Cerebellar cortex (tissue), 1 donor: ENCODE data around the gene CYP2W1.
A peak's percentile ranks its signal among the peaks of the same experiment; 100 is the strongest.

Experiments used
- DNase-seq: peaks from one replicate; pipeline ENCODE4 v3.0.0-alpha.2; 2015; ENCODE audit warnings: low spot score

CYP2W1 gene

DNA sequence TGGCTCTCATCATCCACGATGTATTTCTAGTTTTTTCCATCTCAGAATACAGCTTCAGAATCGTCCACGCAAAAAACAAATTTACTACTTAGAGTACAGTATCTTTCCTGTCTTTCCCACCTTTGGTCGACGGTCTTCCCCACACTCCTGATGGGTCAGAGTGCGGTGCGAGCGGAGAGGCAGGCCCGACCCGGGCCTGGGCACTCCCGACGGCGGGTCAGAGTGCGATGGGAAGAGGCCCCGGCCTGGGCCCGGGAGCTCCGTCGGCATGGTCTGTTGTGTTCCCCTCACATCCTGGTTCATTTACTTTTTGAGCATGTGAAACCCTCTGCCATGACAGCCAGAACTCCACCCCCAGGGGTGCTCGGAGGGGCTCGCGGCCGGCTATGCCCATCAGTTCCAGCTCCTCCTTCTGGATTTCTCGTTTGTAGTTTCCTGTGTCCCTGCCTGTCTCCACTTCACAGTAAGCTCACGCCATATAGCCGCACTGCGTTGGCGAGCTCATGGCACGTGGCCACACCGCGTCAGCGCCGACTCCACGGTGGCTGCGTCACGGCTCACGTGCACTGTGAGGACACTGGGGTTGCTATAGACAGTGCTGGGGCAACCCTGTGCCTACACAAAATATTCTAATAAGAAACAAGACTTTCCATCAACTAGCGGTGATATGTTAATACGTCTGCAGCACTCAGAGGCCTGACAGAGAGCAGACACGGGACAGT is 15.5 kb upstream of the CYP2W1 start:
- no peak for DNase-seq

DNA sequence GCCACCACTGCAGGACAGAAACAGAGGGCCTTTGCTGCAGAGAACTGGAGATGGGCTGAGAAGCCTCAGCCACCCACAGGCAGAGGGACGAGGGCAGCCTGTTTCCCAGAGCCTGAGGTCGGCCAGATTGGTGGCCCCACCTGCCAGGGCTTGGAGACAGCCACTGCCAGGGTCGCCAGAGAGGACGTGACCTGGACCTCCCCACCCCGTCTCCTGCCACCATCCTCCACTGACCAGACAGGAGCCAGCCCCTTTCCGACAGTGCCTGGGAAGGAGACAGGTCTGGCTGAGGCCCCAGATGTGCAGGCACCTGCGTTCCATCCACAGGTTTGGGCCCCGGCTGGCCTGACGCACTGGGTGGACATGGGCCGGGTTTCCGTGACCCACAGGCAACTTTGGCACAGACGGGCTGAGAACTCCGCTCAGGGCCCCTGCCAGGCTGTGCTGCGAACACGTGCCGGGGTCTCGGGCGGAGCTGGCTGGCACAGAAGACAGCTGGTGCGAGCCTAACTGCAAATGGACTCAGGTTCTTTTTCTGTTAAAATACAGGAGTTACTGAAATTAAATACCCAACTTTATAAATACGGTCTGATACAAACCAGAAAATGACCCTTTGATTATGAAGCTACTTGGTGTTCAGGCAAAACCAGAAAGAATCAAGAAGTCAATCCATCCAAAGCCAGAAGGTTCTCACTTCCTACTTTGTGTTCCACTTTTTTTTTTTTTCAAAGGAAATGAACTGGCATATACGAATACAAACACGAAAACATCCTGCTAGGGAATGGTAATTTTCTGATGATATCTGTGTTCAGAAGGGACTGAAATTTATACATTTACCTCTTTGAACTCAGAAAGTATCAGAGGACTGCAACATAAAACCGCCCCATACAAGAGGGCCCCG is 14.5 kb upstream of the CYP2W1 start:
- DNase-seq, result no peak

DNA sequence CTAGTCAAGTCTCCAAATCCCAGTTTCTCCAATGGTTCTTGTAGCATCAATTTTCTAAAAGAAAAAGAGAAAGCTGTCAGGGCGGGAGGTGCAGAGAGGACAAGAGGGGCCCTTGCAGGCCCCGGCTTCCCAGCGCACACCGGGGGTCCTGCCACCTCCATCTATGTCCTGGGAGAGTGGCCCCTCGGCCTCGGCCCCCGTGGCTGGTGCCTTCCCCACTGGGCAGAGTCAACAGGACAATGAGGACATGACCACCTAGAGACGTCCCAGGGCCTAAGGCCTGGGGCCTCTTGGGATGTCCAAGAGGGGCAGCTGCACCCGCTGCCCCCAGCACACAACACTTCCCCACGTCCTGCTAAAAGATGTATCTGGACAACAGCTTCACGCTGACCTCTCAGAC is 13.6 kb upstream of the CYP2W1 start:
- no peak for DNase-seq

- no peak for DNase-seq
These were observed 12.2 kb upstream of the CYP2W1 start for GRCh38 chr7:970744-971143.

GRCh38 chr7:972110-972509 is 10.9 kb upstream of the CYP2W1 start:
- DNase-seq, result no peak

DNA sequence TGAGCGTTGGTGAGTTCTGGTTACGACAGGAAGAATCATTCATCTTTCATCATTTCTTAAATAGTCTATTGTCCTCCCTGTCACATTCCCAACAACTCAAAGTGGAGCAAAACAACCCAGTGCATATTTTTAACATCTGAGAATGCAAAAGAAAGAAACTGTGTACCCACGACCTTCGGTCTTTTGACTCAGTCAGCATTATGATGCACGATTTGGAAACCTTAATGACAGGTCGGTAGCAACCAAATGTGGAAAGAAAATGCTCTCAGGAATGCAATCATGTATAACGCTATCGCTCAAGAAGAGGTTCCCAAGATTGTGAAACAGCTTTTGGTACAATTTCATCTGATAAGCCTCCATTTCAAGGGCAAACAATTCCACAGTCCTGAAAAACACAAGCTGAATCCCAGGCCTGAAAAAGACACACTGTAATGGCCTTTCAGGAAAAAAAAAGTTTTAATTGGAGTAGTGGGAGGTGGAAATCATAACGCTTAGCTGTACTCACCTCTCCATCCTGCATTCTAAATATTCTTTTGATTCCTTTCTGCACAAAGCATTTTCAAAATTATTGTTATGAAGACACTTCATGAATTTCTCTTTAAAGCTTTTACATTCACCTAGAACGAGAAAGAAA is 10.2 kb upstream of the CYP2W1 start:
- DNase-seq, result no peak

DNA sequence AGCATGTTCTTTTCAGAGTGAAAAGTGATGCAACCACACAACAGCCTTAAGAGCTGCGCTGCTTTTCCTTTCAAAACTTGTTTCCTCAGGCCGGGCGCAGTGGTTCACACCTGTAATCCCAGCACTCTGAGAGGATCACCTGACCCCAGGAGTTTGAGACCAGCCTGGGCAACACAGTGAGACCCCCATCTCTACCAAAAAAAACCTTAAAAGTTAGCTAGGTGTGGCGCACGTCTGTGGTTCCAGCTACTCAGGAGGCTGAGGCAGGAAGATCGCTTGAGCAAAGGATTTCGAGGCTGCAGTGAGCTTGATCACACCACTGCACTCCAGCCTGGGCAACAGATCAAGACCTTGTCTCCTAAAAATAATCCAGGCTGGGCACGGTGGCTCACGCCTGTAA is 9.7 kb upstream of the CYP2W1 start:
- DNase-seq, result no peak

DNA sequence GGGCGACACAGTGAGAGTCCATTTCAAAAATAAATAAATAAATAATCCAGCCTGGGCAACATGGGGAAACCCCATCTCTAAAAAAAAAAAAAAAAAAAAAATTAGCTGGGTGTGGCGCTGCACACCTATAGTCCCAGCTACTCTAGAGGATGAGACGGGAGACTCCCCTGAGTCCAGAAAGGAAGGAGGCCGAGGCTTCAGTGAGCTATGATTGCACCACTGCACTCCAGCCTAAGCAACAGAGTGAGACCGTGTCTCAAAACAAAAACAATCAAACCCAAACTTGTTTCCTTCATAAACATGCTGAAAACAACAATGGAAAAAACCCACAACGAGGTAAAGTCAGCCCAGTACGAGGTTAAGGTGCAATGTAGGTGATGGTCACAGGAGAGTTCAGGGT is 8.8 kb upstream of the CYP2W1 start:
- no peak for DNase-seq

DNA sequence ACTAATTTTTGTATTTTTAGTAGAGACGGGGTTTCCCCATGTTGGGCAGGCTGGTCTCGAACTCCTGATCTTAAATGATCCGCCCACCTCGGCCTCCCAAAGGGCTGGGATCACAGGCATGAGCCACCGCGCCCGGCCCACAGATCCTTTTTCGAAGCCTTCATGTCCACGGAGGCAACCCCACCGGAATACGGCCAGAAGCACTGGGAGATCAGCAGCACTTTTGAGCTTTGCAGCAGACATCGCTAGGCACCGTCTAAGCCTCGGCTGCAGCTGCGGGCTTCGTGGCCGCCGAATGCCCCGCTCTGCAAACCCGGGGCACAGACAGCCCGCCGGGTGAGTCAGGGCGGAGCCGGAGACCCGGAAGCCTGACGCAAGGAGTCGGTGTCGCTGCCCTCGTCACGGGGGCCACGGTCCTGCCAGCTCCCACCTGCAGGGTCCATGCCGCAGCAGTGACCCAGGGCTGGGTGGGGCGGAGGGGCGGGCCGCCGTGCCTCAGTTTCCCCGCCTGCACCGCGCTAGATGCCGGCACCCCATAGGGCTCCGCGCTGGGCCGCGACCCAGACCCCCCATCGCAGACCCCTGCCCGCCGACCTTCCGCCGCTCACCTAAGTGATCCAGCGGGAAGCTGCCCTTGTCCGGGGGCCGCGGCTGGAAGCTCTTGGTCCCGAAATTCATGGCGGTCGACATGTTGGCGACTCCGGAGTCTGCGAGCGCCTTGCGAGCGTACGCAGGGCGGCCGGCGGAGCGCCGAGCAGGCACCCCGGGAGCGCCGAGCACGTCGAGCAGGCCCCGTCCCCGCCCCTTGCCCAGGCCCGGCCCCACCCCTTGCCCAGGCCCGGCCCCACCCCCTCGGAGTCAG is 7.9 kb upstream of the CYP2W1 start, which contains the start of gene COX19:
Gene COX19 (minus strand): TSS at position 730 of the 862 bp plus-strand sequence. CDS start 40 bp downstream, at position 690.
- DNase-seq, result peak; percentile 79

GRCh38 chr7:975702-976473 is 7.1 kb upstream of the CYP2W1 start:
- DNase-seq, result no peak

- no peak for DNase-seq
These were observed 6.1 kb upstream of the CYP2W1 start for GRCh38 chr7:976901-977325.

DNA sequence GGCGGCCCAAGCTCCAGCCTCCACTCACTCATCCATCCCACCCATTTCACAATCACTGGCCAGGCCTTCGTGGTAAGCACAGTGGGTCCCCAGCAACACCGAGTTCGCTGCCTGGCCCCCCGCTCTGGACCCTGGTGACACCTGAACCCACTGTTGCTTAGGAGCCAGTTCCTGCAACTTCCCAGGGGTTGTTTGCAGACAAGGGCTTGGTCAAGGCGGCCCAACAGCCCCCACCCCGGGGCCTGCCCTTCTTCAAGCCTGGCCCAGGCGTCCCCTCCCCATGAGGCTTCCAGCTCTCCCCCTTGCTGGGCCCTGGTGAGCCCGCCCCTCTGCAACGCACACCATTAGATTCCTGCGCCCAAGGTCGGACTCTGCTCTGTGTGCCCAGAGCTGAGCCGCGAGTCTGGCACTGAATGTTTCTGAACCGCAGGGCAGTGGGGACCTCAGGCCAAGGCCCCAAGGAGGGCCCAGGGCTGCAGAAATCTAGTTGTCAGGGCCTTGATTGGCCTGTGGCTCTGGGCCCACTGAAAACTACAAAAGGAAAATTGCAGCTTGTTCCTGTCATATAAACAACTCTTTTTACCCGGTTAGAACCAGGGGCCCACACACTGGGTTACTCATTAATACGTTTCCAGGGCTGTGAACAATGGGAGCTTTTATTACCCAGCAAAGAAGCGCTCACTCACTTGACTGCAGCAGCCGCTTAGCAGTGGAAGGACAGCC is 5.5 kb upstream of the CYP2W1 start:
- no peak for DNase-seq

- no peak for DNase-seq
These were observed 5.0 kb upstream of the CYP2W1 start for GRCh38 chr7:978049-978346.

DNA sequence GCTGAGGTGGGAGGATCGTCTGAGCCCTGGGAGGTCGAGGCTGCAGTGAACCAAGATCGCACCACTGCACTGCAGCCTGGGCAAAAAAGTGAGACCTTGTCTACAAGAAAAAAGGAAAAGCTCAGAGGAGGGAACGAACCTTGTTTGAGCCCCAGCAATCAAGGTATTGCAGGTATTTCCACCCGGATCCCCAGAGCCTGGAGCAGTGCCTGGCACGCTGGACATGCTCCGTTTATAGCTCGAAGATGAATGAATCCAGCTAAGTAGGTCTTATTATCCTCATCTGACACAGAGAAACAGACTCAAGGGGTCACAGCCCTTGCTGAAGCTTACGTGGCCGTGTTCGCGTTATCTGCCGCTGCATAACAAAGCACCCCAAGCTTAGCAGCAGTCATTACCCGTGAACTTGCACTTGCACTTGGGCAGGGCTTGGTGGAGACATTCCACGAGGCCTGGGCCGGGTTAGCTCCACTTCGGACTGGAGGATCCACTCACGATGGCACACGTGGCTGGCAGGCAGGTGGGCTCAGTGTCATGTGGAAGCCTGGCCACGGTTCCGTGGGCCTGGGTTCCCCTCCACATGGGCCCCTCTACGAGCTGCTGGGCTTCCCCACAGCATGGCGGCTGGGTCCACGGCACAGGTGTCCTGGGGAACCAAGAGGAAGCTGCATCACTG is 4.4 kb upstream of the CYP2W1 start:
- no peak for DNase-seq

- DNase-seq, result no peak
These were observed 3.8 kb upstream of the CYP2W1 start for GRCh38 chr7:979151-979550.

- no peak for DNase-seq
These were observed 3.0 kb upstream of the CYP2W1 start for GRCh38 chr7:979886-980571.

- DNase-seq, result no peak
These were observed 1.0 kb upstream of the CYP2W1 start for GRCh38 chr7:981793-982510.

DNA sequence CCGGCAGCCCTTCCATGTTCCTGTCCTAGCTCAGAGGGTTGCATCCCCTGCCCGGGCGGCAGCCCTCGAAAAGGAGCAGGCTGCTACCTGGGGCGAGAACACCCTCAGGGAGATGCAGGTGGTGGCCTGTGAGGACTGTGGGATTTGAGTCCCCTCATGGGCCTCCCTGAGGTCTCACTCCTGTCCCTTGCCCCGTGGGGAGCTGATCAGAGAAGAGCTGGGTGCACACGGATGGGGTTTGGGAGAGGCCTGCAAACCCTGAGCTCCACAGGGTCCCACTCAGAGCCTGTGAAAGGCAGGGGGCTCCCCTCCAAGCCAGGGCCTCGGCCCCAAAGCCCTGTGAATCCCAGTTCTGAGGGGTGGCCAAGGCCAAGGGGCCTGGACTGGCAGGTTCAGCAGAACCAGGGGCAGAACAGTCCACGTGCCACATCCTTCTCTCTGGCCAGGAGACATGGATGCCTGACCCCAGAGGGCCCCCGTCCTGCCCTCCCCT is 424 bp upstream of the CYP2W1 start:
- DNase-seq, result no peak
